NCI-H146 treated with DMSO at 0.1 percent for 48 hours (cell line): ENCODE data around the gene ADAMTS13.
"Not testable (repeated sequence)": the region's sequence is repeated elsewhere in the genome, so short reads cannot be mapped to it uniquely, and the experiment has no call there.

Experiments used
- DNase-seq: peaks from one replicate; lab custom pipeline; 2025; ENCODE audit not compliant: unreplicated experiment; lab: John Stamatoyannopoulos, UW

Gene ADAMTS13

GRCh38 chr9:133423216-133423615 is 1.0 kb downstream of the ADAMTS13 start:
- DNase-seq, result no peak

DNA sequence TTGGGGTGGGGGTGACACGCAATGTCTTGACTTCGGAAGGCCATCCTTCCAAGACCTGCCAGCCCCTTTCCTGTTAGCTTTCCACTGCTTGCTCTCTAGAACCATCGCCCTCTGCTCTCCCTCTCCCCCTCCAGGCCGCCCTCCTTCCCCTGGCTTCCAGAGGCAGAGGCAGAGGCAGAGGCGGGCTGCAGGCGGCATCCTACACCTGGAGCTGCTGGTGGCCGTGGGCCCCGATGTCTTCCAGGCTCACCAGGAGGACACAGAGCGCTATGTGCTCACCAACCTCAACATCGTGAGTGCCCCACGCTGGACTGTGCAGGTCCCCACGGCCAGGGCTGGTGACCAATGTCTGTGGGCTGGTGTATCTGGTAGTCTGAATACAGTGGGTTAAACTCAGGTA is 2.0 kb downstream of the ADAMTS13 start:
- no peak for DNase-seq

- DNase-seq, result no peak
Observed at GRCh38 chr9:133425049-133425632, 3.0 kb downstream of the ADAMTS13 start.

- DNase-seq, result no peak
Observed at GRCh38 chr9:133426011-133426410, 3.8 kb downstream of the ADAMTS13 start.

GRCh38 chr9:133427658-133428348 is 5.6 kb downstream of the ADAMTS13 start:
- DNase-seq, result no peak

DNA sequence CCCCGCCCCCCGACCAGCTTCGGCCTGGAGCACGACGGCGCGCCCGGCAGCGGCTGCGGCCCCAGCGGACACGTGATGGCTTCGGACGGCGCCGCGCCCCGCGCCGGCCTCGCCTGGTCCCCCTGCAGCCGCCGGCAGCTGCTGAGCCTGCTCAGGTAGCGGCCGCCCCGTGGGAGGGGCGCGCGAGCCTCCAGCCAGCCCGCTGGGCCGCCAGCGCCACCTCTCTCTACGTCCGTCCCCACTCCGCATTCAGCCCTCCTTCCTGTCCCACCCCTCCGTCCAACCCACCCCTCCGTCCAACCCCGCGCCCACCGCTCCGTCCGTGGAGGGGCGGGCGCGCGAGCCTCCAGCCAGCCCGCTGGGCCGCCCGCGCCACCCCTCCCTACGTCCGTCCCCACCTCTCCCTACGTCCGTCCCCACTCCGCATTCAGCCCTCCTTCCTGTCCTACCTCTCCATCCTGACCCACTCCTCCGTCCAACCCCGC is 6.5 kb downstream of the ADAMTS13 start:
- DNase-seq, result peak; percentile 42

DNA sequence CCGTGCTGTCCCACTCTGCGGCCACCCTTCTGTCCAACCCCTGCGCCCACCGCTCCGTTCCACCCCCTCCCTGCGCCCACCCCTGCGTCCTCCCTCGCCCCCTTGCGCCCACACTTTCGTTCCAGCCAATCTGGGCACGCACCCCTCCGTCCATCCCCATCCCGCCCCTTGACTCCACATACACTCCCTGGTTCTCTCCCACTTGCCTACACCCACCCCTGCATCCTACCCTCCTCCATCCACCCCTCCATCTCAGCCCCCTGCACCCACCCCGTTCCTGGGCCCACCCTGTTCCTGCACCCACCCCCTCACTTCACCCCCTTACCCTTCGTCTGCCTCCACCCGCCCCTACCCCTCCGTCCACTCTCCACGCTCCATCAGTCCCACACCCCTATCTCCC is 7.0 kb downstream of the ADAMTS13 start:
- no peak for DNase-seq

GRCh38 chr9:133429641-133430161 is 7.5 kb downstream of the ADAMTS13 start:
- no peak for DNase-seq

GRCh38 chr9:133430244-133430643 is 8.1 kb downstream of the ADAMTS13 start:
- DNase-seq, result no peak

- no peak for DNase-seq
Observed at GRCh38 chr9:133433351-133433843, 11.2 kb downstream of the ADAMTS13 start.

DNA sequence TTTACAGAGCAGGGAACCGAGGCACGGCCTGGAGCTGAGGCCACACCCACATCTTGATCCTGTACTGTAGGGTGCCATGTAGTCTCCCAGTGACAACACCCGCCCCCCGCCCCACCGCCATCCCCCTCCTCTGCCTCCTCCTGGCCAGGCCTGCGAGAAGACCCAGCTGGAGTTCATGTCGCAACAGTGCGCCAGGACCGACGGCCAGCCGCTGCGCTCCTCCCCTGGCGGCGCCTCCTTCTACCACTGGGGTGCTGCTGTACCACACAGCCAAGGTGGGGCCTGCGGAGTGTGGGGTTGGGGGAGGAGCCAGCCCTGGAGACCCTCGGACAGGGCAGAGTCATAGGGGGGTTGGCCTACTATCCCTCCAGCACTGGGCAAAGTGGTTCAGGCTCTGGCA is 14.5 kb downstream of the ADAMTS13 start:
- DNase-seq, result no peak

- DNase-seq, result no peak
Observed at GRCh38 chr9:133437753-133438531, 15.8 kb downstream of the ADAMTS13 start.

- DNase-seq, result no peak
Observed at GRCh38 chr9:133439337-133439736, 17.2 kb downstream of the ADAMTS13 start.

DNA sequence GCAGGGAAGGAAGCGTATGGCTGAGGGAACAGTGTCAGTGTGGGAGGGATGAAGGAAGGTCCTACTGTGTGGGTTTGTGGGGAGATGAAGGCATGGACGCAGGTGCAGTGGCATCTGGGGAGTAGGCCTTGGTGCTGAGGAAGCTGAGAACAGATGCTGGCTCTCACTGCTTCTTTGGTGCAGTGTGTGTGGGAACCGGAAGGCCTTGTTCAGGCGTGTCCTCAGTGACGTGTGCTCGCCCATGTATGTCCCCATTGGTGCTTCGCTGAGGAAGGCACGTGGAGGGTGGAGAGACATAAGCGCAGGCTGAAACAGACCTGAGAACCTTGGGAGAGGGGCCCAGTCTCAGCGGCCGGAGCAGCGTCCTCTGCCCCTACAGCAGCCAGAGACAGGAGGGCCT is 18.7 kb downstream of the ADAMTS13 start:
- no peak for DNase-seq

DNA sequence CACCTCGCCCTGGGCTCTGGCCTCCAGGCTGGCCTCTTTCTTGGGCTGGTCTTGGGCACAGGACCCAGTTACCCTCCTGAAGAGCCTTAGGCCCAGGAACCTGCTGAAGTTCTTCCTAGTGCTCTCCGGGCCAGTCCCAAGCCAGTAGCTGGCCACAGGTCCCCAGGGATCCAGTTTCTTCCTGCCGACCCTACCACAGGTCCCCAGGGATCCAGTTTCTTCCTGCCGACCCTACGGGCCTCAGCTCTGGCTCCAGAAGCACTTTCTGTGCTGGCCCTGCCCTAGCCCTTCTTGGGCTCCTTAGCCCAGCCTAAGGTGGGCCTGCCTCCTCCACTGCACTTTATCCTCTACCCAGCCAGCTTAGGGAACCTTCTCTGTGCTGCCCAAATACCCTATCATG is 19.4 kb downstream of the ADAMTS13 start:
- no peak for DNase-seq

- DNase-seq, result no peak
Observed at GRCh38 chr9:133443248-133443647, 21.1 kb downstream of the ADAMTS13 start.

DNA sequence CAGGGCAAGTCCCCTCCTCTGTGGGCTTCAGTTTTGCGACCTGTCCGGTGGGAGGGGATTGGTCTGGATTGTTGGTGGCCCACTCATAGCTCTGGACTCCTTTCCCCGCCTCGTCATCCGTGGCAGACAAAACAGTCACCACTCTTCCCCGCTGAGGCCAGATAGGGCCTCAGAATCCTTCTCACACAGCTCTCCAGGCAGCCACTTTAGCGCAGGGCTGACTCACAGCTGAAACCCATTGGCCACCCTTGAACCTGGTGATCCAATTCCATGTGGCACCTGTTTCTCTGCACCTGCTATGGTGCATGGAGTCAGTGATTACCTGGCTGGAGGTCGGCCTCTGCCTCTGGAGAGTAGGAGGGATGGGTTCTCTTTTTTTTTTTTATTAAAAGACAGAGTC is 21.8 kb downstream of the ADAMTS13 start:
- DNase-seq, result peak; percentile 26

- no peak for DNase-seq
Observed at GRCh38 chr9:133445293-133445969, 23.3 kb downstream of the ADAMTS13 start.

DNA sequence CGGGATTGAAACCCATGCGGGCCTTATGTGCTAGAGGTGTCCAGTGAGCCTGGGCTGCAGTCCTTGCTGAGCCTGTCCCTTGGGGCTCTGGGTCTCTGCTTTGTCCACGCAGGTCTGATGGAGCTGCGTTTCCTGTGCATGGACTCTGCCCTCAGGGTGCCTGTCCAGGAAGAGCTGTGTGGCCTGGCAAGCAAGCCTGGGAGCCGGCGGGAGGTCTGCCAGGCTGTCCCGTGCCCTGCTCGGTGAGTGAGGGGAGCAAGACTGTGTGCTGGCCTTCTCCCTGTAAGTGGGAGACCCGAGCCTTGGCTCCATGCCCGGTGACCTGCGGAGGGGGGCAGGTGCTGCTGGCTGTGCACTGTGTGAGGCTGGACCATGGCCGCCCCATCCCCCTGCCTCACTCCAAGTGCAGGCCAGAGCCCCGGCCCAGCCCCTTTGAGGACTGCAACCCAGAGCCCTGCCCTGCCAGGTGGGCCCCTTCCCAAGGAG is 26.4 kb downstream of the ADAMTS13 start:
- DNase-seq, result no peak

DNA sequence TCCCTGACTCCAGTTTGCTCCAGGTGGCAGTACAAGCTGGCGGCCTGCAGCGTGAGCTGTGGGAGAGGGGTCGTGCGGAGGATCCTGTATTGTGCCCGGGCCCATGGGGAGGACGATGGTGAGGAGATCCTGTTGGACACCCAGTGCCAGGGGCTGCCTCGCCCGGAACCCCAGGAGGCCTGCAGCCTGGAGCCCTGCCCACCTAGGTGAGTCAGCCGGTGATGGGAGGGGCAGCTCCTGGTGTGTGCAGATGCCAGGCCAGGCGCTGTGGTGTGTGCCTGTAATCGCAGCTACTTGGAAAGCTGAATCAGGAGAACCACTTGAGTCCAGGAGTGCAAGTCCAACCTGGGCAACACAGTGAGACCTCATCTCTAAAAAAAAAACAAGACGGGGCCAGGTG is 27.6 kb downstream of the ADAMTS13 start:
- no peak for DNase-seq

DNA sequence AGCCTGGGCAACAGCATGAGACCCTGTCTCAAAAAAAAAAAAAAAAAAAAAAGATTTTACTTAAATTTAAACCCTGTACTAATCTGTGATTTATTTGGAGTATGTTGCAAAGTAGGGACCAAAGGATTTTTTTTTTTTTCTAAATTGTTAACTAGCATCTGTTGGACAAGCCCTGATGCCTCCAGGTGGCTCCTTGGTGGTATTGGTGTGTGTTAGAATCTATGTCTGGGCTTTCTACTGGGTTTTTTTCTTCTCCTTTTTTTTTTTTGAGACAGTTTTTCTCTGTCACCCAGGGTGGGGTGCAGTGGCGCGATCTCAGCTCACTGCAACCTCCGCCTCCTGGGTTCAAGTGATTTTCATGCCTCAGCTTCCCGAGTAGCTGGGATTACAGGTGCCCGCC is 29.7 kb downstream of the ADAMTS13 start:
- not testable (repeated sequence) for DNase-seq
